HEK293T (cell line): Measurements from ENCODE around the gene CADM3.

Experiments used
- CTCF ChIA-PET: fragments of 350-600 bp; formaldehyde crosslinking; extraction: SDS; loops from one replicate; lab custom pipeline; 2021; ENCODE audit warnings: antibody characterized with exemption, inconsistent platforms; lab: Yijun Ruan, JAX
- POLR2A ChIA-PET: fragments of 350-600 bp; formaldehyde crosslinking; extraction: SDS; loops from one replicate; lab custom pipeline; 2020; ENCODE audit warnings: antibody characterized with exemption, inconsistent platforms; lab: Yijun Ruan, JAX
- DNase-seq: peaks from one replicate; pipeline ENCODE4 v3.0.0; 2012; ENCODE audit warnings: mixed read lengths; ENCODE audit errors: extremely low spot score
- ARNT ChIP-seq: fragments of 450-650 bp; IDR thresholded peaks from 2 replicates; pipeline ENCODE4 v1.6.1; 2017; ENCODE audit warnings: mild to moderate bottlenecking
- BHLHE40 ChIP-seq: fragments of 450-650 bp; IDR thresholded peaks from 2 replicates; pipeline ENCODE4 v1.6.1; 2016; ENCODE audit warnings: mild to moderate bottlenecking, moderate library complexity, borderline replicate concordance
- CTBP1 ChIP-seq: fragments of 450-650 bp; IDR thresholded peaks from 2 replicates; pipeline ENCODE4 v1.6.1; 2016; ENCODE audit warnings: borderline replicate concordance
- ELF4 ChIP-seq: fragments of 450-650 bp; IDR thresholded peaks from 2 replicates; pipeline ENCODE4 v1.6.1; 2017; ENCODE audit warnings: antibody characterized with exemption
- FOXA1 ChIP-seq: fragments of 450-650 bp; IDR thresholded peaks from 2 replicates; pipeline ENCODE4 v1.6.1; 2016; ENCODE audit warnings: mild to moderate bottlenecking
- FOXK2 ChIP-seq: fragments of 450-650 bp; IDR thresholded peaks from 2 replicates; pipeline ENCODE4 v1.6.1; 2016; ENCODE audit warnings: mild to moderate bottlenecking
- FOXM1 ChIP-seq: fragments of 450-650 bp; IDR thresholded peaks from 2 replicates; pipeline ENCODE4 v1.6.1; 2017; ENCODE audit warnings: mild to moderate bottlenecking, borderline replicate concordance
- HDGF ChIP-seq: fragments of 450-650 bp; IDR thresholded peaks from 2 replicates; pipeline ENCODE4 v1.6.1; 2017; ENCODE audit warnings: antibody characterized with exemption, borderline replicate concordance
- L3MBTL2 ChIP-seq: fragments of 450-650 bp; conservative IDR thresholded peaks from 2 replicates; pipeline ENCODE4 v1.6.1; 2016; ENCODE audit warnings: mild to moderate bottlenecking
- LEF1 ChIP-seq: fragments of 450-650 bp; IDR thresholded peaks from 2 replicates; pipeline ENCODE4 v1.6.1; 2017; ENCODE audit warnings: mild to moderate bottlenecking, borderline replicate concordance
- NFRKB ChIP-seq: fragments of 450-650 bp; IDR thresholded peaks from 2 replicates; pipeline ENCODE4 v1.6.1; 2016; ENCODE audit warnings: mild to moderate bottlenecking, moderate library complexity
- PKNOX1 ChIP-seq: fragments of 450-650 bp; IDR thresholded peaks from 2 replicates; pipeline ENCODE4 v1.6.1; 2016
- SP1 ChIP-seq: fragments of 450-650 bp; IDR thresholded peaks from 2 replicates; pipeline ENCODE4 v1.6.1; 2017
- SUZ12 ChIP-seq: fragments of 450-650 bp; IDR thresholded peaks from 2 replicates; pipeline ENCODE4 v1.6.1; 2016; ENCODE audit warnings: mild to moderate bottlenecking
- TARDBP ChIP-seq: fragments of 450-650 bp; IDR thresholded peaks from 2 replicates; pipeline ENCODE4 v1.6.1; 2016
- ZNF384 ChIP-seq: fragments of 450-650 bp; IDR thresholded peaks from 2 replicates; pipeline ENCODE4 v1.6.1; 2016

CADM3 gene

GRCh38 chr1:159214149-159214760 lies 42.8 kb downstream of the CADM3 start:
- peak; percentile 67 for DNase-seq
- ChIA-PET CTCF (interaction anchor here (0.6 to 2.9 kb wide), 5 partner anchors 15 to 88 kb away, joined by 3 to 37 read pairs (median 4); no protein-coding TSS in a partner anchor), POLR2A (interaction anchor here (0.9 kb wide), 1 partner anchor 65 kb away, joined by 3 read pairs; no protein-coding TSS in a partner anchor)
- TF ChIP-seq LEF1 (no peak), FOXM1 (no peak), CTBP1 (no peak), FOXK2 (no peak), ZNF384 (no peak), L3MBTL2 (no peak), SUZ12 (no peak), NFRKB (no peak)

- ChIA-PET POLR2A (no interaction called here), CTCF (no interaction called here)
- TF ChIP-seq HDGF (no peak), ELF4 (no peak), ARNT (no peak), FOXK2 (no peak), TARDBP (no peak), NFRKB (no peak), SUZ12 (no peak), ZNF384 (no peak), SP1 (no peak), L3MBTL2 (no peak)
- no peak for DNase-seq
Observed at GRCh38 chr1:159218649-159219636, 47.5 kb downstream of the CADM3 start.

- POLR2A ChIA-PET = no interaction called here
- CTCF ChIA-PET = no interaction called here
- TF ChIP-seq L3MBTL2 (no peak), SUZ12 (no peak), SP1 (no peak)
- no peak for DNase-seq
Observed at GRCh38 chr1:159222075-159222865, 50.9 kb downstream of the CADM3 start.

GRCh38 chr1:159223004-159223403 lies 51.6 kb downstream of the CADM3 start:
- POLR2A ChIA-PET = no interaction called here
- no peak for DNase-seq
- CTCF ChIA-PET = no interaction called here
- TF ChIP-seq BHLHE40 = no peak

- ChIA-PET POLR2A (no interaction called here), CTCF (interaction anchor here (1.3 kb wide), 1 partner anchor 14 kb away, joined by 4 read pairs; no protein-coding TSS in a partner anchor)
- TF ChIP-seq ZNF384 (no peak), BHLHE40 (no peak), FOXM1 (no peak), PKNOX1 (no peak), ELF4 (no peak), HDGF (no peak), FOXK2 (no peak), SUZ12 (no peak), L3MBTL2 (no peak), FOXA1 (no peak), TARDBP (no peak), SP1 (no peak), CTBP1 (no peak), ARNT (no peak), LEF1 (no peak), NFRKB (no peak)
- DNase-seq = no peak
Observed at GRCh38 chr1:159228554-159228953, 57.1 kb downstream of the CADM3 start.

GRCh38 chr1:159229260-159229885 lies 58.0 kb downstream of the CADM3 start:
- ChIA-PET CTCF (interaction anchor here (1.3 kb wide), 1 partner anchor 15 kb away, joined by 4 read pairs; no protein-coding TSS in a partner anchor), POLR2A (no interaction called here)
- DNase-seq = no peak
- TF ChIP-seq FOXM1 = no peak
- no peak for TF ChIP-seq HDGF
- TF ChIP-seq SUZ12 = no peak
- no peak for TF ChIP-seq ARNT
- no peak for TF ChIP-seq CTBP1
- TF ChIP-seq SP1 = no peak
- TF ChIP-seq ZNF384 = no peak
- no peak for TF ChIP-seq NFRKB
- TF ChIP-seq PKNOX1 = no peak
- no peak for TF ChIP-seq FOXA1
- TF ChIP-seq FOXK2 = no peak
- no peak for TF ChIP-seq TARDBP
- no peak for TF ChIP-seq ELF4
- no peak for TF ChIP-seq LEF1
- no peak for TF ChIP-seq L3MBTL2
- TF ChIP-seq BHLHE40 = no peak
